HG03354 (cell line): ENCODE data around the gene CROCC2.

Source experiments
- ATAC-seq: cut with Tn5 transposase; IDR thresholded peaks from one replicate; pipeline ENCODE4 v1.9.1; 2021; ENCODE audit warnings: mild to moderate bottlenecking; ENCODE audit not compliant: unreplicated experiment, poor library complexity, severe bottlenecking

Gene CROCC2

GRCh38 chr2:240902615-240903041, 3.5 kb upstream of the CROCC2 start:
- no peak for ATAC-seq

- no peak for ATAC-seq
Measured at GRCh38 chr2:240903191-240904060, 2.7 kb upstream of the CROCC2 start.

- no peak for ATAC-seq
Measured at GRCh38 chr2:240904216-240905175, 1.6 kb upstream of the CROCC2 start.

GRCh38 chr2:240905176-240905781, 857 bp upstream of the CROCC2 start:
- ATAC-seq: no peak

GRCh38 chr2:240906911-240907590, 915 bp downstream of the CROCC2 start:
- no peak for ATAC-seq

- no peak for ATAC-seq
Measured at GRCh38 chr2:240909216-240909974, 3.3 kb downstream of the CROCC2 start.

- no peak for ATAC-seq
Measured at GRCh38 chr2:240911641-240912265, 5.6 kb downstream of the CROCC2 start.

GRCh38 chr2:240912878-240913809, 7.0 kb downstream of the CROCC2 start:
- ATAC-seq: no peak

GRCh38 chr2:240913810-240914644, 7.9 kb downstream of the CROCC2 start:
- no peak for ATAC-seq

- no peak for ATAC-seq
Measured at GRCh38 chr2:240914645-240915525, 8.7 kb downstream of the CROCC2 start.

GRCh38 chr2:240915526-240916341, 9.6 kb downstream of the CROCC2 start:
- ATAC-seq: no peak

GRCh38 chr2:240916571-240917008, 10.5 kb downstream of the CROCC2 start:
- ATAC-seq: no peak

- no peak for ATAC-seq
Measured at GRCh38 chr2:240917009-240917683, 11.0 kb downstream of the CROCC2 start.

- no peak for ATAC-seq
Measured at GRCh38 chr2:240917684-240918257, 11.6 kb downstream of the CROCC2 start.
